ENCODE results near the gene NECTIN2. TPM values are rescaled to one million over a fixed set of nuclear protein-coding genes. Genes with fewer than 3 reads are reported as not detected.

The NECTIN2 gene
- total RNA-seq, 1 experiment from 2014 or later, result 61.0 TPM

DNA sequence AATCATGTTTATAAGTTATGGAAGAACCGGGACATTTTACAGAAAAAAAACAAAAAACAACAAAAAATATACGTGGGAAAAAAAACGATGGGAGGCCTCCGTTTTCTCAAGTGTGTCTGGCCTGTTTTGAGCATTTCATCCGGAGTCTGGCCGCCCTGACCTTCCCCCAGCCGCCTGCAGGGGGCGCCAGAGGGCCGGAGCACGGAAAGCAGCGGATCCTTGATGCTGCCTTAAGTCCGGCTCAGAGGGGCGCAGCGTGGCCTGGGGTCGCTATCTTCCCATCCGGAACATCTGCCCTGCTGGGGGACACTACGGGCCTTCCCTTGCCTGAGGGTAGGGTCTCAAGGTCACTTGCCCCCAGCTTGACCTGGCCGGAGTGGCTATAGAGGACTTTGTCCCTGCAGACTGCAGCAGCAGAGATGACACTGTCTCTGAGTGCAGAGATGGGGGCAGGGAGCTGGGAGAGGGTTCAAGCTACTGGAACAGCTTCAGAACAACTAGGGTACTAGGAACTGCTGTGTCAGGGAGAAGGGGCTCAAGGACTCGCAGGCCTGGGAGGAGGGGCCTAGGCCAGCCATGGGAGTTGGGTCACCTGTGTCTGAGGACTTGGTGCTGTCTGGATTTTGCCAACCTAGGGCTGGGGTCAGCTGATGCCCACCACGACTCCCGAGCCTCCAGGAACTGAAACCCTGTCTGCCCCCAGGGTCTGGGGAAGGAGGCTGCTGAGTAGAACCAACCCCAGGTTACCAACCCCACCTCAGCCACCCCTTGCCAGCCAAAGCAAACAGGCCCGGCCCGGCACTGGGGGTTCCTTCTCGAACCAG is 57.7 kb downstream of the NECTIN2 start:
- Histone ChIP-seq H4K20me1 (ENCODE audit: low read length) (no peaks in the 10 kb centered on the region), H3K79me2 (ENCODE audit: low read length) (no peaks in the 10 kb centered on the region), H3K9me3 (ENCODE audit: low read length) (no peaks in the 10 kb centered on the region), H3K9me2 (replicated peaks; ENCODE audit: low read length) (no peaks in the 10 kb centered on the region), H3K36me3 (ENCODE audit: low read depth, low read length) (no peaks in the 10 kb centered on the region; the same call in 1 of the 2 replicates), H3F3A (ENCODE audit: low read length, unreplicated experiment) (no peaks in the 10 kb centered on the region), H3K27me3 (ENCODE audit: low read length) (no peaks in the 10 kb centered on the region), H3K9ac (ENCODE audit: low read length) (no peak overlapping the region), H3K4me1 (ENCODE audit: insufficient read depth, low read length) (no peaks in the 10 kb centered on the region), H2AFZ (ENCODE audit: low read length) (no peak overlapping the region), H3K27ac (ENCODE audit: low read length) (no peak overlapping the region), H3K4me3 (ENCODE audit: low read length) (no peak overlapping the region), H3K4me2 (ENCODE audit: low read length) (no peak overlapping the region)
- DNase-seq (peak; percentile 50), ATAC-seq (peak; percentile 57)
- TF ChIP-seq EZH2phosphoT487 (IDR thresholded peaks at IDR 0.05; ENCODE audit: borderline replicate concordance, low read length) (no peak), CTCF (conservative IDR thresholded peaks at IDR 0.05; ENCODE audit: low read depth, low read length) (peak; percentile 86)
- ChIA-PET CTCF (interaction anchor here (0.6 kb wide), 1 partner anchor 135 kb away, joined by 4 read pairs; the partner anchor contains the start of gene CLASRP), POLR2A (ENCODE audit: unreplicated experiment) (no interaction called here)
- intact Hi-C loops (cut with micrococcal nuclease), result no loop called here
- no TSS peak for BruUV-seq (replicated peaks)

- DNase-seq, result no peak
- Histone ChIP-seq H3F3A (ENCODE audit: low read length, unreplicated experiment) (no peaks in the 10 kb centered on the region), H3K9me3 (ENCODE audit: low read length) (no peaks in the 10 kb centered on the region), H4K20me1 (ENCODE audit: low read length) (no peaks in the 10 kb centered on the region), H2AFZ (ENCODE audit: low read length) (no peak overlapping the region), H3K36me3 (ENCODE audit: low read depth, low read length) (no peaks in the 10 kb centered on the region; the same call in 1 of the 2 replicates), H3K27me3 (ENCODE audit: low read length) (no peaks in the 10 kb centered on the region), H3K9me2 (replicated peaks; ENCODE audit: low read length) (no peaks in the 10 kb centered on the region), H3K4me3 (ENCODE audit: low read length) (no peak overlapping the region), H3K9ac (ENCODE audit: low read length) (no peak overlapping the region), H3K4me2 (ENCODE audit: low read length) (no peak overlapping the region), H3K4me1 (ENCODE audit: insufficient read depth, low read length) (no peaks in the 10 kb centered on the region), H3K79me2 (ENCODE audit: low read length) (no peaks in the 10 kb centered on the region), H3K27ac (ENCODE audit: low read length) (no peak overlapping the region)
- intact Hi-C loops (cut with micrococcal nuclease), result no loop called here
- BruUV-seq (replicated peaks), result no TSS peak
- ChIA-PET CTCF (interaction anchor here (0.6 to 0.7 kb wide), 2 partner anchors 134 to 1307 kb away, joined by 4 to 6 read pairs; partner anchors contain the start of gene CLASRP), POLR2A (ENCODE audit: unreplicated experiment) (no interaction called here)
- TF ChIP-seq EZH2 (IDR thresholded peaks at IDR 0.05; ENCODE audit: low read length, unreplicated experiment) (no peak), CTCF (conservative IDR thresholded peaks at IDR 0.05; ENCODE audit: low read depth, low read length) (peak; percentile 37; the same call in 1 of the 2 replicates)
- ATAC-seq, result no peak
These were observed 58.4 kb downstream of the NECTIN2 start for GRCh38 chr19:44904426-44904994.

Measured in PC-3 (cell line).